B cell (primary cell): ENCODE measurements around the gene MNT.

Source experiments
- CTCF ChIP-seq: fragments of 200-600 bp; IDR thresholded peaks from one replicate; pipeline ENCODE4 v1.8.0; 2022; ENCODE audit warnings: antibody characterized with exemption, mild to moderate bottlenecking
- EZH2 ChIP-seq: IDR thresholded peaks from 2 replicates; pipeline ENCODE4 v1.6.1; 2012; ENCODE audit warnings: borderline replicate concordance, low read depth, mild to moderate bottlenecking, moderate library complexity, low read length; ENCODE audit not compliant: insufficient read depth, poor library complexity, severe bottlenecking

- no peak for TF ChIP-seq EZH2
- no peak for TF ChIP-seq CTCF
These were observed 9.1 kb downstream of the MNT start for GRCh38 chr17:2391597-2392251.
